Fibroblast of skin of right biceps (primary cell): ENCODE results near the gene TEX35.
"Not testable (repeated sequence)": the region's sequence is repeated elsewhere in the genome, so short reads cannot be mapped to it uniquely, and the experiment has no call there.

Experiments used
- DNase-seq: peaks from one replicate; pipeline ENCODE4 v3.0.0-alpha.2; 2013

TEX35 gene

GRCh38 chr1:178495158-178495557, 17.8 kb upstream of the TEX35 start:
- DNase-seq, result no peak

GRCh38 chr1:178495741-178496409, 17.0 kb upstream of the TEX35 start:
- DNase-seq, result no peak

GRCh38 chr1:178496410-178497135, 16.3 kb upstream of the TEX35 start, which contains the start of gene CLEC20A:
Gene CLEC20A (minus strand): TSS chr1:178496964. CDS start chr1:178496939, 25 bp downstream.
- DNase-seq, result no peak

- DNase-seq, result no peak
These were observed 14.9 kb upstream of the TEX35 start for GRCh38 chr1:178497903-178498478.

GRCh38 chr1:178498896-178499675, 13.8 kb upstream of the TEX35 start:
- no peak for DNase-seq

GRCh38 chr1:178500091-178500770, 12.7 kb upstream of the TEX35 start:
- DNase-seq, result no peak

GRCh38 chr1:178500936-178501554, 11.9 kb upstream of the TEX35 start:
- no peak for DNase-seq

- peak; percentile 59 for DNase-seq
These were observed 11.1 kb upstream of the TEX35 start for GRCh38 chr1:178501705-178502329.

GRCh38 chr1:178502330-178502714, 10.6 kb upstream of the TEX35 start:
- no peak for DNase-seq

- DNase-seq, result no peak
These were observed 10.1 kb upstream of the TEX35 start for GRCh38 chr1:178502856-178503255.

GRCh38 chr1:178503316-178503715, 9.6 kb upstream of the TEX35 start:
- DNase-seq, result not testable (repeated sequence)

- no peak for DNase-seq
These were observed 9.1 kb upstream of the TEX35 start for GRCh38 chr1:178503849-178504248.

- DNase-seq, result no peak
These were observed 8.6 kb upstream of the TEX35 start for GRCh38 chr1:178504286-178504685.

- no peak for DNase-seq
These were observed 6.7 kb upstream of the TEX35 start for GRCh38 chr1:178506177-178506576.

GRCh38 chr1:178506669-178507068, 6.2 kb upstream of the TEX35 start:
- no peak for DNase-seq

- DNase-seq, result no peak
These were observed 3.4 kb upstream of the TEX35 start for GRCh38 chr1:178509414-178510007.

- DNase-seq, result no peak
These were observed 2.8 kb upstream of the TEX35 start for GRCh38 chr1:178510155-178510554.

- peak; percentile 60 for DNase-seq
These were observed 522 bp downstream of the TEX35 start for GRCh38 chr1:178513278-178513983.

GRCh38 chr1:178516110-178516509, 3.2 kb downstream of the TEX35 start:
- no peak for DNase-seq

- no peak for DNase-seq
These were observed 6.0 kb downstream of the TEX35 start for GRCh38 chr1:178518894-178519293.

GRCh38 chr1:178520803-178521202, 7.9 kb downstream of the TEX35 start:
- no peak for DNase-seq
